H9 (cell line): ENCODE results near the gene BLMH. TPM values are rescaled to one million over a fixed set of nuclear protein-coding genes. Genes with fewer than 3 reads are reported as not detected.

ENCODE experiments used
- DNase-seq: peaks from one replicate; pipeline ENCODE4 v3.0.0-alpha.2; 2017
- H2AFZ ChIP-seq: one replicate; pipeline ENCODE4 v1.6.1; 2013; ENCODE audit warnings: mild to moderate bottlenecking, low read length, control low read depth, moderate library complexity
- H2AK5ac ChIP-seq: 2 replicates; pipeline ENCODE4 v1.6.1; 2013; ENCODE audit warnings: low read length, control low read depth, mixed read lengths; ENCODE audit not compliant: insufficient read length
- H2BK120ac ChIP-seq: one replicate; pipeline ENCODE4 v1.6.1; 2013; ENCODE audit warnings: low read depth, mild to moderate bottlenecking, low read length, control low read depth, inconsistent platforms; ENCODE audit not compliant: poor library complexity, severe bottlenecking
- H2BK12ac ChIP-seq: 2 replicates; pipeline ENCODE4 v1.6.1; 2013; ENCODE audit warnings: low read length, control low read depth, mixed read lengths, low read depth; ENCODE audit not compliant: insufficient read length
- H2BK15ac ChIP-seq: 2 replicates; pipeline ENCODE4 v1.6.1; 2013; ENCODE audit warnings: low read depth, low read length, control low read depth
- H2BK20ac ChIP-seq: one replicate; pipeline ENCODE4 v1.6.1; 2013; ENCODE audit warnings: low read depth, mild to moderate bottlenecking, low read length, control low read depth, inconsistent platforms; ENCODE audit not compliant: poor library complexity, severe bottlenecking
- H2BK5ac ChIP-seq: 2 replicates; pipeline ENCODE4 v1.6.1; 2013; ENCODE audit warnings: low read length, control low read depth, mixed read lengths; ENCODE audit not compliant: insufficient read length
- H3K14ac ChIP-seq: 2 replicates; pipeline ENCODE4 v1.6.1; 2013; ENCODE audit warnings: low read length, control low read depth; ENCODE audit not compliant: insufficient read depth
- H3K18ac ChIP-seq: 2 replicates; pipeline ENCODE4 v1.6.1; 2013; ENCODE audit warnings: low read depth, mild to moderate bottlenecking, mixed read lengths, low read length, control low read depth; ENCODE audit not compliant: insufficient read length
- H3K23ac ChIP-seq: 2 replicates; pipeline ENCODE4 v1.6.1; 2013; ENCODE audit warnings: low read length, control low read depth, mixed read lengths, low read depth; ENCODE audit not compliant: insufficient read length
- H3K23me2 ChIP-seq: 2 replicates; pipeline ENCODE4 v1.6.1; 2013; ENCODE audit warnings: low read depth, mild to moderate bottlenecking, mixed read lengths, low read length, control low read depth; ENCODE audit not compliant: insufficient read length, poor library complexity, severe bottlenecking
- H3K27ac ChIP-seq: 2 replicates; pipeline ENCODE4 v1.5.1; 2013; ENCODE audit warnings: low read length, control low read depth, mixed read lengths, low read depth; ENCODE audit not compliant: insufficient read length
- H3K27me3 ChIP-seq: 2 replicates; pipeline ENCODE4 v1.6.1; 2013; ENCODE audit warnings: low read length, control low read depth, inconsistent platforms; ENCODE audit not compliant: insufficient read depth
- H3K4ac ChIP-seq: 2 replicates; pipeline ENCODE4 v1.6.1; 2013; ENCODE audit warnings: low read depth, mild to moderate bottlenecking, control low read depth, inconsistent platforms, low read length, moderate library complexity
- H3K4me1 ChIP-seq: 2 replicates; pipeline ENCODE4 v1.6.1; 2013; ENCODE audit warnings: low read length, control low read depth, inconsistent platforms; ENCODE audit not compliant: insufficient read depth
- H3K4me2 ChIP-seq: 2 replicates; pipeline ENCODE4 v1.6.1; 2013; ENCODE audit warnings: low read length, control low read depth, mixed read lengths; ENCODE audit not compliant: insufficient read length, insufficient read depth
- H3K56ac ChIP-seq: 2 replicates; pipeline ENCODE4 v1.6.1; 2013; ENCODE audit warnings: low read depth, mild to moderate bottlenecking, mixed read lengths, low read length, control low read depth; ENCODE audit not compliant: insufficient read length
- H3K79me1 ChIP-seq: 2 replicates; pipeline ENCODE4 v1.6.1; 2013; ENCODE audit warnings: low read depth, mild to moderate bottlenecking, moderate library complexity, low read length, control low read depth, inconsistent platforms; ENCODE audit not compliant: insufficient read depth, poor library complexity, severe bottlenecking
- H3K79me2 ChIP-seq: 2 replicates; pipeline ENCODE4 v1.6.1; 2013; ENCODE audit warnings: low read length, control low read depth, inconsistent platforms; ENCODE audit not compliant: insufficient read depth
- H3K9ac ChIP-seq: 2 replicates; pipeline ENCODE4 v1.6.1; 2013; ENCODE audit warnings: low read length, control low read depth, mixed read lengths; ENCODE audit not compliant: insufficient read length; ENCODE audit errors: extremely low read depth
- H3K9me3 ChIP-seq: one replicate; pipeline ENCODE4 v1.6.1; 2013; ENCODE audit warnings: low read depth, low read length, inconsistent platforms; ENCODE audit not compliant: control insufficient read depth
- H3T11ph ChIP-seq: one replicate; pipeline ENCODE4 v1.6.1; 2013; ENCODE audit warnings: mild to moderate bottlenecking, low read length, control low read depth, inconsistent platforms
- H4K20me1 ChIP-seq: one replicate; pipeline ENCODE4 v1.6.1; 2013; ENCODE audit not compliant: control insufficient read depth, insufficient read length, insufficient read depth
- H4K5ac ChIP-seq: 2 replicates; pipeline ENCODE4 v1.6.1; 2013; ENCODE audit warnings: low read depth, mild to moderate bottlenecking, mixed read lengths, low read length, control low read depth; ENCODE audit not compliant: insufficient read length
- H4K8ac ChIP-seq: replicated peaks from 2 replicates; pipeline ENCODE4 v1.6.1; 2013; ENCODE audit warnings: low read length, control low read depth, mixed read lengths, low read depth; ENCODE audit not compliant: insufficient read length
- H4K91ac ChIP-seq: 2 replicates; pipeline ENCODE4 v1.6.1; 2013; ENCODE audit warnings: low read depth, mild to moderate bottlenecking, moderate library complexity, mixed read lengths, low read length, control low read depth; ENCODE audit not compliant: insufficient read length
- H3K27ac Mint-ChIP-seq, 3 experiments: 2 replicates in 2 of 3; 3 replicates in 1 of 3; pipeline ENCODE4 v1.8.0; 2020 to 2021; ENCODE audit warnings: mixed read lengths in 3 of 3, mild to moderate bottlenecking in 1 of 3, moderate library complexity in 1 of 3
- H3K27me3 Mint-ChIP-seq: 2 replicates; pipeline ENCODE4 v1.8.0; 2021; ENCODE audit warnings: low read depth, mild to moderate bottlenecking, moderate library complexity, mixed read lengths
- H3K36me3 Mint-ChIP-seq, 3 experiments: 2 replicates in 2 of 3; 3 replicates in 1 of 3; pipeline ENCODE4 v1.8.0; 2020 to 2021; ENCODE audit warnings: low read depth in 3 of 3, mixed read lengths in 3 of 3; ENCODE audit not compliant: insufficient read depth in 1 of 3
- H3K4me1 Mint-ChIP-seq, 2 experiments: 2 replicates each; pipeline ENCODE4 v1.8.0; 2020; ENCODE audit warnings: mixed read lengths in 2 of 2
- H3K4me3 Mint-ChIP-seq, 2 experiments: 2 replicates in 1 of 2; 3 replicates in 1 of 2; pipeline ENCODE4 v1.8.0; 2020 to 2021; ENCODE audit warnings: mild to moderate bottlenecking in 2 of 2, mixed read lengths in 2 of 2, moderate library complexity in 1 of 2
- H3K9me3 Mint-ChIP-seq, 2 experiments: 2 replicates in 1 of 2; 3 replicates in 1 of 2; pipeline ENCODE4 v1.8.0; 2020; ENCODE audit warnings: mild to moderate bottlenecking in 2 of 2, mixed read lengths in 2 of 2, moderate library complexity in 1 of 2
- WGBS: extraction: QIAGEN DNeasy Blood & Tissue Kit; methylation state at CpG from one replicate; pipeline ENCODE4 v1.1.7; 2013; ENCODE audit warnings: missing lambda C conversion rate, low lambda C conversion rate, mixed read lengths; ENCODE audit not compliant: insufficient read length; ENCODE audit errors: extremely low coverage; 5-methylcytosine and 5-hydroxymethylcytosine counted together
- total RNA-seq: library from RNA; stranded (reverse); gene quantifications from 2 replicates; pipeline ENCODE4 v1.2.1, GENCODE V29; 2021
- TF ChIP-seq, protein P1 (sequence below): fragments of 200-600 bp; sonication (generic); conservative IDR thresholded peaks from 3 replicates; pipeline ENCODE4 v1.8.0; 2021; ENCODE audit warnings: antibody characterized with exemption, mild to moderate bottlenecking

BLMH gene
- total RNA-seq, 1 experiment from 2014 or later: 74.7 TPM

DNA sequence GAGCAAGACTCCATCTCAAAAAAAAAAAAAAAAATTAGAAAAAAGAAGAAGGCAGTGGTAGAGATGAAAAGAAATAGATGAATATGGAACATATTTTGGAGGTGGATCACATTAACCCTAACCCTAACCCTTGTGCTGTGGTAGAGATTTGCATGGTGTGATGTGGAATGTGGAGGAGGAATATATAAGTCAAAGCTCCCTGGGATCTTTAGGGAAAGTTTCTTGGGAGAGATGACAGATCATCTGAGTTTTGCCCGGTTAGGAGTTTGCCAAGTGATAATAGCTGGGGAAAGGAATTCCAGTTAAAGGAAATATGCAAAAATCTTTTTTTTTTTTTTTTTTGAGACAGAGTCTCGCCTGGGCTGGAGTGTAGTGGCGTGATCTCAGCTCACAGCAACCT lies 13.0 kb upstream of the BLMH start:
- H3K56ac ChIP-seq: no peak overlapping the region
- no peak overlapping the region for H3K4ac ChIP-seq
- whole genome bisulfite sequencing: no CpG with 5 or more reads among the region's 3 CpGs
- H3K27ac ChIP-seq: no peak overlapping the region
- Mint-ChIP-seq H3K4me3 (no peak overlapping the region), H3K9me3 (no peaks in the 10 kb centered on the region), H3K36me3 (no peaks in the 10 kb centered on the region), H3K27me3 (no peaks in the 10 kb centered on the region; the same call in 1 of the 2 replicates), H3K27ac (no peak overlapping the region), H3K4me1 (no peaks in the 10 kb centered on the region)
- TF ChIP-seq, protein P1, sequence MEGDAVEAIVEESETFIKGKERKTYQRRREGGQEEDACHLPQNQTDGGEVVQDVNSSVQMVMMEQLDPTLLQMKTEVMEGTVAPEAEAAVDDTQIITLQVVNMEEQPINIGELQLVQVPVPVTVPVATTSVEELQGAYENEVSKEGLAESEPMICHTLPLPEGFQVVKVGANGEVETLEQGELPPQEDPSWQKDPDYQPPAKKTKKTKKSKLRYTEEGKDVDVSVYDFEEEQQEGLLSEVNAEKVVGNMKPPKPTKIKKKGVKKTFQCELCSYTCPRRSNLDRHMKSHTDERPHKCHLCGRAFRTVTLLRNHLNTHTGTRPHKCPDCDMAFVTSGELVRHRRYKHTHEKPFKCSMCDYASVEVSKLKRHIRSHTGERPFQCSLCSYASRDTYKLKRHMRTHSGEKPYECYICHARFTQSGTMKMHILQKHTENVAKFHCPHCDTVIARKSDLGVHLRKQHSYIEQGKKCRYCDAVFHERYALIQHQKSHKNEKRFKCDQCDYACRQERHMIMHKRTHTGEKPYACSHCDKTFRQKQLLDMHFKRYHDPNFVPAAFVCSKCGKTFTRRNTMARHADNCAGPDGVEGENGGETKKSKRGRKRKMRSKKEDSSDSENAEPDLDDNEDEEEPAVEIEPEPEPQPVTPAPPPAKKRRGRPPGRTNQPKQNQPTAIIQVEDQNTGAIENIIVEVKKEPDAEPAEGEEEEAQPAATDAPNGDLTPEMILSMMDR: no peak
- H4K8ac ChIP-seq: no peak overlapping the region
- H3K4me2 ChIP-seq: no peak overlapping the region
- no peak overlapping the region for H4K5ac ChIP-seq
- no peak overlapping the region for H3K9ac ChIP-seq
- H3T11ph ChIP-seq: no peak overlapping the region
- DNase-seq: no peak
- H3K23me2 ChIP-seq: no peaks in the 10 kb centered on the region
- H2BK5ac ChIP-seq: no peak overlapping the region
- no peak overlapping the region for H2AK5ac ChIP-seq
- H2BK15ac ChIP-seq: no peak overlapping the region
- no peak overlapping the region for H4K91ac ChIP-seq
- no peak overlapping the region for H3K18ac ChIP-seq
- H3K23ac ChIP-seq: no peak overlapping the region
- no peaks in the 10 kb centered on the region for H3K79me2 ChIP-seq
- H3K79me1 ChIP-seq: no peaks in the 10 kb centered on the region
- no peaks in the 10 kb centered on the region for H4K20me1 ChIP-seq
- H3K4me1 ChIP-seq: no peaks in the 10 kb centered on the region
- no peak overlapping the region for H2AFZ ChIP-seq
- no peak overlapping the region for H2BK120ac ChIP-seq
- H3K27me3 ChIP-seq: no peaks in the 10 kb centered on the region
- no peak overlapping the region for H2BK12ac ChIP-seq
- H3K14ac ChIP-seq: no peak overlapping the region
- no peaks in the 10 kb centered on the region for H3K9me3 ChIP-seq
- no peak overlapping the region for H2BK20ac ChIP-seq
